ENCODE results near the gene FBXW7. TPM values are rescaled to one million over a fixed set of nuclear protein-coding genes. Genes with fewer than 3 reads are reported as not detected.
"Not testable (repeated sequence)": the region's sequence is repeated elsewhere in the genome, so short reads cannot be mapped to it uniquely, and the experiment has no call there.

FBXW7 gene
- total RNA-seq, result 58.3 and 58.7 TPM in 2 replicates

- intact Hi-C loops (cut with micrococcal nuclease), result loop anchor here (1.0 to 5.0 kb wide), 15 partner anchors 18 to 1521 kb away; partner anchors contain the start of genes ARFIP1, GATB, LRBA and RPS3A
These were observed at the start of gene FBXW7 for GRCh38 chr4:152535903-152536544. Gene FBXW7 (minus strand): TSS chr4:152536092. CDS start chr4:152411803, 124,289 bp downstream.

DNA sequence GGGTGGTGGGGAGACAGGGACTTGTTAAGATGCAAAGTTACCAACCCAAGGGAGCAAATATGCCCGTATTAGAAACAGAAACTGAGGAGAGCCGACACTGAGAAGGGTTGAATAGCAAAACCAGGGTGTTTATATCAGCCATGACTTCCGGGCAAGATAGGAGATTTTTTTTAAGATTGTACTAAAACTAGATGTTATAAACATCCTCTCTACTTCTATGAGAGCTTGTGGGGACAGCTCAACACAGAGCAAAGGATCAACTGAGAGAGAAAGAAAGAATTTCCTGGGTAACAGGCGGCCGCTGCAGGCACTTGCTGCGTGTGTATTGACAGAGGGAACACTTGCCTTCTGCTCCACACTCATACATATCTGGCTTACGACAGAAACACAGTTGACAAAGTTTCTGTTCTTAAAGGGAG is 49.1 kb upstream of the FBXW7 start:
- intact Hi-C loops (cut with micrococcal nuclease), result loop anchor here (1.0 to 2.0 kb wide), 2 partner anchors 31 to 48 kb away; partner anchors contain the start of gene FBXW7

DNA sequence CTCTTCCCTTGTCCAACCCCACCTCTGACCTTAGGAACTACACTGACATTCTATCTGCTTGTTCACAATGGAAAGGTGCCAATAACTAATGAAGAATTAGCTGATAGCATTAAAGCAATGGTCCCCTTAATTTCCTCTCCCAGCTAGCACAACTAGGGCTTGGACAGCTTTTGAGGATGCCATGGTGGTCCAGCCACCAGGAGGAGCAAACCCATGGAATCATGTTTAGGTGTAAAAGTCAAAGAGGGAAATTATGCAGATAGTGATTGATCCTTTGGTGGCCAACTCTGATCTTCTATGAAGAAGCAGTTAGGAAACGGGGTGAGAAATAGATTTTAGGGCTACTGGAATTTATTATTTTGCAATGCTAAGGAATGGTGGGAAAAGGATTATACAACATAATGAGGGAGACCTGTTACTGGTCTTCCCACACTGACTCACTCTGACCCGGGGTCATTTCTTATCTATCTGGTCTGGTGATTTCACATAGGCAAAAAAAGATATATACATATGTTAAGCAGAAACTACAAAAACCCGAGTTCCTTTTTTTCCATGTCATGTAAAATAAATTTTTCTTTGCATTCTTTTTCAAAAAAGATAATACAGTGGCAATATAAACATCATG is 45.8 kb upstream of the FBXW7 start:
- intact Hi-C loops (cut with micrococcal nuclease), result no loop called here

- intact Hi-C loops (cut with micrococcal nuclease), result no loop called here
These were observed 44.0 kb upstream of the FBXW7 start for GRCh38 chr4:152579916-152580315.

DNA sequence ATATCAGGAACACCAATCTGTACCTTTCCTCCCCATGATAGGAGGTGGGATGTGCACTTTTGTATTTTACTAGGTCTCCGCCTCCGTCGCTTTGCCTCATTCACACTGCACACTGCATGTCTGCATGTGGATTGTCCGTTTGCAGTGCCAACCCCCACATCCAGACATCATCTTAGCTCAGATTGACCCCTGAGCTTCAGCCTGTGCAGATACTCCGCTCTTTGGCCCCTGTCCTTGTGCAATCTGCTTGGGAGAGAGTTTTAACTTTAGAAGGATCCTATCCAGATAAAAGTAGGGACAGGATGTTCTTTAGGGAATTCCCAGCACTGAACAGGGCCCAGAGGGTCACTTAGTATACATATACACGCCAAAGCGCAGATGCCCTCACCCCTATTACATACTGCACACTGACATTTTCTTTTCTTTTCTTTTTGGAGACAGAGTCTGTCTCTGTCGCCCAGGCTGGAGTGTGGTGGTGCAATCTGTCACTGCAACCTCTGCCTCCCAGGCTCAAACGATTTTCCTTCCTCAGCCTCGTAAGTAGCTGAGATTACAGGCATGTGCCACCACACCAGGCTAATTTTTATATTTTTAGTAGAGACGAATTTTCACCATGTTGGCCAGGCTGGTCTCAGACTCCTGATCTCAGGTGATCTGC is 43.3 kb upstream of the FBXW7 start:
- intact Hi-C loops (cut with micrococcal nuclease), result no loop called here

DNA sequence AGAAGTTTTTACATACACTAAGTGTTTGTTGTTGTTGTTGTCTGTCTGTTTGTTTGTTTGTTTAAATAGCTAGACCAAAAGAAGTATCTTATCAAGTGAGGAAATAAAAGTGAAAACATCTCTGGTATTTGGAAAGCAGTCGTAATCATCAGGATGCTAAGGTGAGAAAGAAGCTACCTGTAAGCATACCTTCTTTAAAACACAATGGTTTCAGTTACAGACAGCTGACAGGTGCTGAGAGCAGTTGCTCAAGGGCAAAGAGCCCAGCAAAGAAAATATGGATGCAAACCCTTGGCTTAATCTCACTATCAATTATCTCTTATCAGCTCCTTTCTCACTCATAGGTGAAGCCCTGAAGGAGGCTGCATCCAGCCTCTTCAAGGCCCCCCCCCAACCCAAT is 42.8 kb upstream of the FBXW7 start:
- intact Hi-C loops (cut with micrococcal nuclease), result no loop called here

GRCh38 chr4:152577708-152578396 is 42.0 kb upstream of the FBXW7 start:
- intact Hi-C loops (cut with micrococcal nuclease), result no loop called here

DNA sequence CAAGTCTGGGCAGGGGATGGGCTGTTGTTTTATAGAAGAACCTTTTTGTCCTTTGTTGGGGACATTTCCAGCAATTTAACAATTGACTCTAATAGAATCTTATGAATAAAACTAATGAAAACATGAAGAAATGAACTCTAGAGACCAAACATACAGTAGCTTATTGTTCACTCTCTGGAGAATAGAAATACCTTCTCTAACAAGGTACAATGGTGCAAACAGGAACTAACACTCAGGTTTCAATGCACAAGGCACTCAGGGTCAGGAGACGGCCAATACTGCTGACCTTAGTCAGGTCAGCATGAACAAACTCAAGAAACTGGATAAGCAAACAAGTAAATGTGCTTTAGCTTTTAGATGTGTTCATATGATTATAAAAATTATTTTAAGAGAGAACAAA is 39.6 kb upstream of the FBXW7 start:
- intact Hi-C loops (cut with micrococcal nuclease), result no loop called here

GRCh38 chr4:152573861-152574260 is 38.0 kb upstream of the FBXW7 start:
- intact Hi-C loops (cut with micrococcal nuclease), result no loop called here

- intact Hi-C loops (cut with micrococcal nuclease), result no loop called here
These were observed 36.7 kb upstream of the FBXW7 start for GRCh38 chr4:152572417-152573086.

DNA sequence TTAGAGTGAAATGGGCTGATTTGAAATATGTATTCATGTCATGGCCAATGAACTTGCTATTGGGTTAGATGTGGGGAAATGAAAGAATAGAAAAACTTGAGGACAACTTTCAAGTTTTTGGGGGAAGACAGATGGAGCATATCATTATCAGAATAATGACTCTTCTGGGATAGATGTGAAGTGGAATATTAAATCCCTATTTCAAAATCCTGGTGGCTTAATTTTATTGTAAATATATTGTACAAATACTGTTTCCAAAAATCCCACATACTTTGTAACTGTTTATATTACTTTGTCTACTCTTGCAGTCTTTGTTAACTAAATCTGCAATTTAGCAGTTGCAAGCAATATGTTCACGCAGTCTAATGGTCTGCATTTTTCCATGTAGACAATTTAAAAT is 35.9 kb upstream of the FBXW7 start:
- intact Hi-C loops (cut with micrococcal nuclease), result no loop called here

DNA sequence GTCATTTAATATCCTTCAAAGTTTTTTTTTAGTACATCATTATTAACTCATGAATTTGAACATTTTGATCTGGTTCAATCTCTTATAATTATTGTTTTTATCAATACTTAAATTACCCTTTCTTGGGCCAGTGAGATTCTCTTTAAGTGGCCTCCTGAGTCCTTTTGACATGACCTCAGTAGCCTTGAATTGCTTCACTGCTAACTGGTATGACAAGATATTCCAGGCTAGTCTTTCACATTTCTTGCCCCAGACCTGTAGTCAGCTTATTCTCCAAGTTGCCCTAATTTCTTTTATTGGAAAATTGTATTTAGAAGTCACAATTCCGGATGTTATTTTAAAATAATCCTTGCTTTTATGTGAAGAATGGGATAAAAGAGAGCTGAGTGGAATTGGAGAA is 35.4 kb upstream of the FBXW7 start:
- intact Hi-C loops (cut with micrococcal nuclease), result no loop called here

DNA sequence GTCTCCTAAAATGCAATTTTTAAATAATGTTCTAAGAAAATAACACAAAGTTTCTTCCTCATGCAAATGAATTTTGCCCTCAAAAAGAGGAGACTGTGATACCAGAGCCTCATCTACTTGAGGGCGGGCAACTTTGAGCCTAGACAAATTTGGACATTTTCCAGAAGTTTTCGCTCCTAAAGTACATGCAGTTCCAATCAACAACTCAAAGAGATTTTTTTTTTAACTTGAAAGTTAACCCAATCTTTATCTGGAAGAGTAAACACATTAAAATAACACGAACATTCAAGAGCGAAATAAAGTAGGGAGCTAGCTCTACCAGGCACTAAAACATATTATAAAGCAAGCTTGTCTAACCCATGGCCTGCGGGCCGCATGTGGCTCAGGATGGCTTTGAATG is 29.4 kb upstream of the FBXW7 start:
- intact Hi-C loops (cut with micrococcal nuclease), result no loop called here

DNA sequence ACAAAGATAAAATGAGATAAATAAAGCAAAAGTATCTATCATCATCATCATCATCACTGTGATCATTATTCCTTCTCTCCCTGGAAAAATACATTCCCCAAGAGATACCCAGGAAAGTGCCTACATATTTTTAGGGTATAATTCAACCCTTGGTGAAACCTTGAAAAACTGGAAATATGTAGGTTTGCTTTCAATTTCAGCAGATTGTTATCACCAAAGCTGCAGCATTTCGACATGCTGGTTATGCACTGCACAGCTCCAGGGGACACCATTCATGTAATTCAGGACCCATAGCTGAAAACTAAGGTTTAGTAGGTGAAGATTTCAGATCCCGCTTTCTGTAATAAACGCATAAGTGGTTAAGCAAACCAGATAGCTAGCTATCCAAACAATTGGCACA is 28.4 kb upstream of the FBXW7 start:
- intact Hi-C loops (cut with micrococcal nuclease), result no loop called here

- intact Hi-C loops (cut with micrococcal nuclease), result no loop called here
These were observed 27.3 kb upstream of the FBXW7 start for GRCh38 chr4:152563209-152563608.

DNA sequence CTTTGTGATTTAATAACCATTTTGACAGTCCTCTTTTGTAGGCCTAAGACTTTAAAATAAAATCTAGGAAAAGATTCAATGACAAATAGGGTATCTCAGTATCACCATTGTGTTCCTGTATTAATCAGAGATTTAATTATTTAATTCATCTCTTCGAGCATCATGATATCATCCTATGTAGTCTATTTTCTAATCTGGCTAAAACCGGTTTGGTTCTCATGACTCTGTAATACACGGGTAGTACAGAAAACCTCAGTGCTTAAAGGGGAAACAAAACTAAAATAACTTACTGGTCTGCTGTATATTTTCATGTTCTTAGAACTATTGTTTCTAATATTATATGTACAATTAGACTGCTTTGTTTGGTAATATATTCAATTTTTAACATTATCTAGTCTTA is 23.7 kb upstream of the FBXW7 start:
- intact Hi-C loops (cut with micrococcal nuclease), result loop anchor here (5.0 kb wide), 2 partner anchors 797 to 1462 kb away; partner anchors contain the start of genes GATB and RPS3A

- intact Hi-C loops (cut with micrococcal nuclease), result loop anchor here (5.0 kb wide), 2 partner anchors 796 to 1461 kb away; partner anchors contain the start of genes GATB and RPS3A
These were observed 22.5 kb upstream of the FBXW7 start for GRCh38 chr4:152558396-152558795.

DNA sequence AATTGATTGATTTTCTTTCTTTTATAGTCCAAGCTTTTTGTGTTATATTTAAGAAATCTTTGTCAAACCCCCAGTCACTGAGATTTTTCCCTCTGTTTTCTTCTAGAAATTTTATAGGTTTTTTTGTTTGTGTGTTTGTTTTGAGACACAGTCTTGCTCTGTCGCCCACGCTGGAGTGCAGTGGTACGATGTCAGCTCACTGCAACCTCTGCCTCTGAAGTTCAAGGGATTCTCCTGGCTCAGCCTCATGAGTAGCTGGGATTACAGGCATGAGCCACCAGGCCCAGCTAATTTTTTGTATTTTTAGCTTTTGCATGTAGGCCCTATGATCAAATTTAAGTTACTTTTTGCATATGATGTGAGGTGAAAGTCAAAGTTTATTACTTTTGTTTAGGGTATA is 20.9 kb upstream of the FBXW7 start:
- intact Hi-C loops (cut with micrococcal nuclease), result loop anchor here (5.0 kb wide), 2 partner anchors 795 to 1460 kb away; partner anchors contain the start of genes GATB and RPS3A

DNA sequence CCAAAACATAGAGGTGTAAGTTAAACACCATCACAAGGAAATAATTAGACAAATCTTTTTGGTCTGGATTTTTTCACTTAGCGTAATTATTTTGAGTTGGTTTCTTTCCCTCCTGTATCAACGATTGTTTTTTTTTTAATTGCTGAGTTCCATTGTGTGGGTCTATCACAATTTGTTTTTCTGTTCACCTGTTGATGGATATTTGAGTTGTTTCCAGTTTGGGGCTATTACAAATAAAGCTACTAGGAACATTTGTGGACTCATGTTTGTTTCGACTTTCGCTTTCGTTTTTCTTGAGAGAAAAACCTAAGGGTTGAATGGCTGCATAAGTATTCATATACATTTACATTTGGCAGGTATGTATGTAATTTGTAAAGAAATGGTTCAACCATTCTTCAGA is 20.4 kb upstream of the FBXW7 start:
- intact Hi-C loops (cut with micrococcal nuclease), result loop anchor here (5.0 kb wide), 2 partner anchors 794 to 1459 kb away; partner anchors contain the start of genes GATB and RPS3A

- intact Hi-C loops (cut with micrococcal nuclease), result loop anchor here (1.0 to 5.0 kb wide), 7 partner anchors 18 to 1457 kb away; partner anchors contain the start of genes ARFIP1, FBXW7, GATB and RPS3A
These were observed 18.9 kb upstream of the FBXW7 start for GRCh38 chr4:152554742-152555141.

GRCh38 chr4:152550687-152551086 is 14.8 kb upstream of the FBXW7 start:
- intact Hi-C loops (cut with micrococcal nuclease), result not testable (repeated sequence)
